Measurements from ENCODE around the gene MCM3.
A peak's percentile ranks its signal among the peaks of the same experiment; 100 is the strongest.

MCM3 gene

GRCh38 chr6:52244400-52244799 lies 40.1 kb downstream of the MCM3 start, which contains the start of gene IL17F:
IL17F (minus strand) TSS chr6:52244500; CDS start chr6:52244429, 71 bp downstream.
- DNase-seq, result no peak

- DNase-seq, result no peak
These were observed 41.2 kb downstream of the MCM3 start for GRCh38 chr6:52243282-52243893.

GRCh38 chr6:52241819-52242218 lies 42.7 kb downstream of the MCM3 start:
- no peak for DNase-seq

- peak; percentile 74 for DNase-seq
These were observed 50.3 kb downstream of the MCM3 start for GRCh38 chr6:52233975-52234823.

GRCh38 chr6:52233005-52233404 lies 51.5 kb downstream of the MCM3 start:
- DNase-seq, result no peak

GRCh38 chr6:52231406-52232127 lies 53.0 kb downstream of the MCM3 start:
- DNase-seq, result no peak

GRCh38 chr6:52230685-52231084 lies 53.9 kb downstream of the MCM3 start:
- no peak for DNase-seq

- DNase-seq, result no peak
These were observed 57.0 kb downstream of the MCM3 start for GRCh38 chr6:52227495-52227894.

- DNase-seq, result no peak
These were observed 63.2 kb downstream of the MCM3 start for GRCh38 chr6:52221302-52221701.

GRCh38 chr6:52217761-52218160 lies 66.8 kb downstream of the MCM3 start:
- no peak for DNase-seq

GRCh38 chr6:52216932-52217575 lies 67.5 kb downstream of the MCM3 start:
- DNase-seq, result no peak

GRCh38 chr6:52215787-52216186 lies 68.8 kb downstream of the MCM3 start:
- no peak for DNase-seq

All from HCEC 1CT (cell line).